DOHH2 (cell line): ENCODE results near the gene CPEB4.

Source experiments
- H3F3A ChIP-seq: fragments of 200-600 bp; sonication (generic), shearing (Covaris generic); 2 replicates; pipeline ENCODE4 v1.6.0; 2016; ENCODE audit warnings: antibody characterized with exemption, mild to moderate bottlenecking; ENCODE audit not compliant: control insufficient read depth, insufficient read depth
- H3K27ac ChIP-seq: fragments of 200-600 bp; sonication (generic); 2 replicates; pipeline ENCODE4 v1.5.1; 2014; ENCODE audit warnings: low read depth, mild to moderate bottlenecking, low read length, moderate library complexity
- H3K27me3 ChIP-seq: fragments of 200-600 bp; sonication (generic); 2 replicates; pipeline ENCODE4 v1.6.1; 2014; ENCODE audit warnings: mild to moderate bottlenecking, low read length, mixed read lengths; ENCODE audit not compliant: control insufficient read depth
- H3K36me3 ChIP-seq: fragments of 200-600 bp; sonication (generic); 2 replicates; pipeline ENCODE4 v1.6.1; 2014; ENCODE audit warnings: mild to moderate bottlenecking, low read length, moderate library complexity, mixed read lengths; ENCODE audit not compliant: control insufficient read depth
- H3K4me1 ChIP-seq: fragments of 200-600 bp; sonication (generic); 2 replicates; pipeline ENCODE4 v1.6.1; 2014; ENCODE audit warnings: mild to moderate bottlenecking, low read length, mixed read lengths; ENCODE audit not compliant: control insufficient read depth
- H3K4me2 ChIP-seq: fragments of 200-600 bp; sonication (generic); 2 replicates; pipeline ENCODE4 v1.6.0; 2014; ENCODE audit warnings: mild to moderate bottlenecking, low read length, moderate library complexity
- H3K4me3 ChIP-seq: fragments of 200-600 bp; sonication (generic); 2 replicates; pipeline ENCODE4 v1.5.1; 2014; ENCODE audit warnings: mild to moderate bottlenecking, low read length, mixed read lengths
- H3K79me2 ChIP-seq: fragments of 200-600 bp; sonication (generic); 2 replicates; pipeline ENCODE4 v1.6.1; 2014; ENCODE audit warnings: mild to moderate bottlenecking, low read length, mixed read lengths; ENCODE audit not compliant: control insufficient read depth
- H3K9me2 ChIP-seq: fragments of 200-600 bp; sonication (generic); replicated peaks from 2 replicates; pipeline ENCODE4 v1.6.1; 2014; ENCODE audit warnings: mild to moderate bottlenecking, low read length, mixed read lengths; ENCODE audit not compliant: control insufficient read depth
- H3K9me3 ChIP-seq: fragments of 200-600 bp; sonication (generic); 2 replicates; pipeline ENCODE4 v1.6.1; 2014; ENCODE audit warnings: antibody characterized with exemption, low read length, mixed read lengths; ENCODE audit not compliant: control insufficient read depth, insufficient read depth
- H4K20me1 ChIP-seq: fragments of 200-600 bp; sonication (generic); 2 replicates; pipeline ENCODE4 v1.6.0; 2014; ENCODE audit warnings: low read depth, mild to moderate bottlenecking, antibody characterized with exemption, low read length, moderate library complexity; ENCODE audit not compliant: control insufficient read depth, insufficient read depth
- EZH2phosphoT487 ChIP-seq: fragments of 200-600 bp; sonication (generic); IDR thresholded peaks from 2 replicates; pipeline ENCODE4 v1.6.1; 2017; ENCODE audit warnings: borderline replicate concordance, mild to moderate bottlenecking, antibody characterized with exemption, low read length, moderate library complexity, mixed read lengths
- TF ChIP-seq, protein P1 (sequence below): fragments of 200-600 bp; sonication (generic); IDR thresholded peaks from one replicate; pipeline ENCODE4 v1.5.1; 2014; ENCODE audit warnings: antibody characterized with exemption, mild to moderate bottlenecking, low read depth, low read length; ENCODE audit not compliant: poor library complexity, severe bottlenecking

The CPEB4 gene

GRCh38 chr5:173928871-173929574, 40.9 kb downstream of the CPEB4 start:
- Histone ChIP-seq H3K79me2 (peaks cover 3% of the 10 kb centered on the region; the same call in 1 of the 2 replicates), H3K9me3 (no peaks in the 10 kb centered on the region), H3K36me3 (no peaks in the 10 kb centered on the region), H3K27ac (no peak overlapping the region), H3F3A (no peaks in the 10 kb centered on the region), H3K9me2 (no peaks in the 10 kb centered on the region), H3K4me3 (no peak overlapping the region), H3K27me3 (no peaks in the 10 kb centered on the region), H3K4me1 (peaks cover 15% of the 10 kb centered on the region), H4K20me1 (no peaks in the 10 kb centered on the region), H3K4me2 (no peak overlapping the region)
- TF ChIP-seq, protein P1, sequence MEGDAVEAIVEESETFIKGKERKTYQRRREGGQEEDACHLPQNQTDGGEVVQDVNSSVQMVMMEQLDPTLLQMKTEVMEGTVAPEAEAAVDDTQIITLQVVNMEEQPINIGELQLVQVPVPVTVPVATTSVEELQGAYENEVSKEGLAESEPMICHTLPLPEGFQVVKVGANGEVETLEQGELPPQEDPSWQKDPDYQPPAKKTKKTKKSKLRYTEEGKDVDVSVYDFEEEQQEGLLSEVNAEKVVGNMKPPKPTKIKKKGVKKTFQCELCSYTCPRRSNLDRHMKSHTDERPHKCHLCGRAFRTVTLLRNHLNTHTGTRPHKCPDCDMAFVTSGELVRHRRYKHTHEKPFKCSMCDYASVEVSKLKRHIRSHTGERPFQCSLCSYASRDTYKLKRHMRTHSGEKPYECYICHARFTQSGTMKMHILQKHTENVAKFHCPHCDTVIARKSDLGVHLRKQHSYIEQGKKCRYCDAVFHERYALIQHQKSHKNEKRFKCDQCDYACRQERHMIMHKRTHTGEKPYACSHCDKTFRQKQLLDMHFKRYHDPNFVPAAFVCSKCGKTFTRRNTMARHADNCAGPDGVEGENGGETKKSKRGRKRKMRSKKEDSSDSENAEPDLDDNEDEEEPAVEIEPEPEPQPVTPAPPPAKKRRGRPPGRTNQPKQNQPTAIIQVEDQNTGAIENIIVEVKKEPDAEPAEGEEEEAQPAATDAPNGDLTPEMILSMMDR, result no peak
- no peak for TF ChIP-seq EZH2phosphoT487

GRCh38 chr5:173932695-173933139, 44.6 kb downstream of the CPEB4 start:
- no peaks in the 10 kb centered on the region for H3F3A ChIP-seq
- no peak for TF ChIP-seq EZH2phosphoT487
- TF ChIP-seq, protein P1, result no peak
- H3K36me3 ChIP-seq, result no peaks in the 10 kb centered on the region
- H3K27me3 ChIP-seq, result no peaks in the 10 kb centered on the region
- H3K9me3 ChIP-seq, result no peaks in the 10 kb centered on the region
- no peaks in the 10 kb centered on the region for H4K20me1 ChIP-seq
- H3K9me2 ChIP-seq, result no peaks in the 10 kb centered on the region
- no peak overlapping the region for H3K4me3 ChIP-seq
- H3K4me1 ChIP-seq, result no peaks in the 10 kb centered on the region
- no peaks in the 10 kb centered on the region for H3K79me2 ChIP-seq
- H3K4me2 ChIP-seq, result no peak overlapping the region
- no peak overlapping the region for H3K27ac ChIP-seq

- TF ChIP-seq, protein P1, result no peak
- TF ChIP-seq EZH2phosphoT487, result no peak
- H3F3A ChIP-seq, result no peaks in the 10 kb centered on the region
- H3K4me2 ChIP-seq, result no peak overlapping the region
- no peaks in the 10 kb centered on the region for H3K36me3 ChIP-seq
- H3K4me3 ChIP-seq, result no peak overlapping the region
- H3K4me1 ChIP-seq, result no peaks in the 10 kb centered on the region
- no peaks in the 10 kb centered on the region for H3K27me3 ChIP-seq
- H3K79me2 ChIP-seq, result no peaks in the 10 kb centered on the region
- no peaks in the 10 kb centered on the region for H3K9me3 ChIP-seq
- H3K9me2 ChIP-seq, result no peaks in the 10 kb centered on the region
- H4K20me1 ChIP-seq, result no peaks in the 10 kb centered on the region
- H3K27ac ChIP-seq, result no peak overlapping the region
Observed at GRCh38 chr5:173933901-173934300, 45.8 kb downstream of the CPEB4 start.
